HG03442 (cell line): ENCODE measurements around the gene EDN1.
A peak's percentile ranks its signal among the peaks of the same experiment; 100 is the strongest.

Experiments used
- ATAC-seq: cut with Tn5 transposase; IDR thresholded peaks from one replicate; pipeline ENCODE4 v1.9.1; 2021; ENCODE audit warnings: mild to moderate bottlenecking, moderate library complexity; ENCODE audit not compliant: unreplicated experiment

EDN1 gene

GRCh38 chr6:12269110-12269509, 21.1 kb upstream of the EDN1 start:
- ATAC-seq: no peak

GRCh38 chr6:12270551-12271230, 19.5 kb upstream of the EDN1 start:
- ATAC-seq: no peak

- no peak for ATAC-seq
These were observed 18.6 kb upstream of the EDN1 start for GRCh38 chr6:12271594-12271993.

- ATAC-seq: no peak
These were observed 18.2 kb upstream of the EDN1 start for GRCh38 chr6:12271997-12272396.

- ATAC-seq: no peak
These were observed 15.1 kb upstream of the EDN1 start for GRCh38 chr6:12275107-12275506.

GRCh38 chr6:12276930-12277315, 13.2 kb upstream of the EDN1 start:
- ATAC-seq: no peak

- ATAC-seq: no peak
These were observed 12.8 kb upstream of the EDN1 start for GRCh38 chr6:12277386-12277785.

GRCh38 chr6:12278915-12279314, 11.2 kb upstream of the EDN1 start:
- no peak for ATAC-seq

- ATAC-seq: no peak
These were observed 10.7 kb upstream of the EDN1 start for GRCh38 chr6:12279322-12280091.

GRCh38 chr6:12280458-12280857, 9.7 kb upstream of the EDN1 start:
- ATAC-seq: no peak

GRCh38 chr6:12280902-12281301, 9.3 kb upstream of the EDN1 start:
- no peak for ATAC-seq

GRCh38 chr6:12283904-12284303, 6.3 kb upstream of the EDN1 start:
- ATAC-seq: no peak

GRCh38 chr6:12286373-12287110, 3.6 kb upstream of the EDN1 start:
- no peak for ATAC-seq

GRCh38 chr6:12288211-12288618, 1.9 kb upstream of the EDN1 start:
- no peak for ATAC-seq

GRCh38 chr6:12288914-12289313, 1.2 kb upstream of the EDN1 start:
- ATAC-seq: no peak

GRCh38 chr6:12289365-12289919, 719 bp upstream of the EDN1 start:
- peak; percentile 35 for ATAC-seq

- no peak for ATAC-seq
These were observed 1.1 kb downstream of the EDN1 start for GRCh38 chr6:12291071-12291838.

GRCh38 chr6:12291839-12292604, 1.9 kb downstream of the EDN1 start:
- no peak for ATAC-seq

- no peak for ATAC-seq
These were observed 3.2 kb downstream of the EDN1 start for GRCh38 chr6:12293235-12293930.
